Anterior cingulate cortex (tissue), 58 donors: ENCODE measurements around the gene VTI1A.
"Not testable (repeated sequence)": the region's sequence is repeated elsewhere in the genome, so short reads cannot be mapped to it uniquely, and the experiment has no call there.

Experiments used
- DNase-seq, 58 donors: peaks; one replicate each; lab custom pipeline; 2025; lab: John Stamatoyannopoulos, UW

The VTI1A gene

DNA sequence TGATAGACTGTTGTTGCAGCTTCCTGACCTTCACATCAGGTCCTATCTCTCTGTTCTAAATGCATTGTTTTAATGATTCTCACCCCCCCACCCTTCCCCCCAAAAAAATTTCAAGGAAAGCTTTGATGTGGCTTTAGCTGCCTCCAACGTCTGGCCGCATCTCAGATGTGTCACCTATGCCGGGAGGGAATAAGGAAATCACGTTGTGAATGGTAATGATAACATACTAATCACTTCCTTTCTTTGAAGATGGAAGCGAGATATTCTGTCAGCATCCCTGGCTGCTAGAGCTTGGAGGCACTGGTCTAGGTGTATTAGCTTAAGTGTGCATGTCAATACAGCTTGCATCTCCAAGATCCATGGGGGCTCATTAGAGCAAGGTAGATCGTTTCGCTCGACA is 89.6 kb downstream of the VTI1A start:
- DNase-seq: no peak

GRCh38 chr10:112538168-112538567 is 91.2 kb downstream of the VTI1A start:
- DNase-seq: no peak

GRCh38 chr10:112539340-112539739 is 92.3 kb downstream of the VTI1A start:
- DNase-seq: no peak

DNA sequence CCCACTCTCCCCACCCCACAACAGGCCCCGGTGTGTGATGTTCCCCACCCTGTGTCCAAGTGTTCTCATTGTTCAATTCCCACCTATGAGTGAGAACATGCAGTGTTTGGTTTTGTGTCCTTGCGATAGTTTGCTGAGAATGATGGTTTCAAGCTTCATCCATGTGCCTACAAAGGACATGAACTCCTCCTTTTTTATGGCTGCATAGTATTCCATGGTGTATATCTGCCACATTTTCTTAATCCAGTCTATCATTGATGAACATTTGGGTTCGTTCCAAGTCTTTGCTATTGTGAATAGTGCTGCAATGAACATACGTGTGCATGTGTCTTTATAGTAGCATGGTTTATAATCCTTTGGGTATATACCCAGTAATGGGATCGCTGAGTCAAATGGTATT is 95.8 kb downstream of the VTI1A start:
- DNase-seq: not testable (repeated sequence)

DNA sequence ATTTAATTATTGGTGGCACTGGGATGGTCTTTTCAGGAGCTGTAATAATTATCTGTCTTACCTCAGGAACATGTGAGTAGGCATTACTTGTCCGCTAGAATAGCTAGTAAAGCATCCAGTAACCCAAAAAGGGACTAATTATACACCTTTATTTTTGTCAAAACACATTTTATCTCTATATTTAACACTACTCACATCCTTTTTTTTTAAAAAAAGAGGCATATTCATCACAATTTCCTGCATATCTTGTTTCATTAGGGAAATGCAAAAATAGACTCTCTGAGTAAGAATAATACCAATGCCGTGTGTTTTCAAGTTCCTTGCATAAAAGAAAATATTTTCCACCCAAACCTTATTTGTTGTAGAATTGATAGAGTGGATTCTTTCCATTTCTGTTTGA is 99.5 kb downstream of the VTI1A start:
- no peak for DNase-seq

DNA sequence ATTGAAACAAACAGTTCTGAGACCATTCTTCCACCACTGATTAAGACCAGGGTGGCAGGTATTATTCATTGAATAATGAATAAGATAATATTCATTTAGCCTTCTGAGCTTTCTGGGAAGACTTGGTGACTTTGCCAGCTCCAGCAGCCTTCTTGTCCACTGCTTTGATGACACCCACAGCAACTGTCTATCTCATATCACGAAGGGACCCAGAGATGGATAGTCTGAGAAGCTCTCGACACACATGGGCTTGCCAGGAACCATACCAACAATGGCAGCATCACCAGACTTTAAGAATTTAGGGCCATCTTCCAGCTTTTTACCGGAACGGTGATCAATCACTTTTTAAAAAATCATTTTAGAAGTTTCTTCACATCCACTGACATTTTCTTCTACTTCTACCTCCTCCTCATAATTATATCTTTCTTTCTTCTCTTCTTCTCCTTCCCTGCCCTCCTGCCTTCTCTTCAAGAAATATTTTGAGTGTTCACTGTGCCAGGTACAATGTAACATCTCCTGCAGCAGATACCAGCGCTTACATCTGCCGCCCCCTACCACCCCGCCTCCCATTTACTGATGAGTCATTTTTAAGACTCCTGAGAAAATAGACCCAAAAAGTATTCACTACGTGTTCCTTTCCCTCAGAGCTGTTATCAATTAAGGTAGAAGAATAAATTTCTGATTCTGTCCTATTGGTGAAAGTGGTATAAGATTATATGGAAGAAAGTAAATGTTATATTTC is 101.7 kb downstream of the VTI1A start:
- no peak for DNase-seq

DNA sequence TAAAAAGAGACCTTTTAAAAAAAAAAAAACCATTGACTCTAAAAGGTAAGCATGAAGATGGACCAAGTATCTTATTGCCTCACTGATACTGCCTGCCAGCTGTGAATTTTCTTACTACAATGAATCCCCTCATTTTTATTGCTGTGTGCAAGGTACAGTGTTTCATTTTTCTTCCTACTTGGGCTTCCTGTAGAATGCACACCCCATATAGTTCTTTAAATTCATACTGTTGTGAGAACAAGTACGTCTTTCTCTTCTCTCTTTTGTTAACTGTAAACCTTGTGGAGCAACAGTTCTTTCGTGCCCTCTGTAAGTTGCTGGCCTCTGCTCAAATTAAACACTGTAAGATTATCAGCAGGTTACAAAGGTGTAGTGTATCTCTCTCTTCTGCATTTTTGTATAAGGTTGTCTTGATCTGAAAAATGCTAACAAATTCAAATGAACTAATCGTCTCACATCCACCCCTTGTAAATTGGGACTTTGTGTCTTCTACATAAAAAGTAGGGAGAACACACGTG is 105.6 kb downstream of the VTI1A start:
- no peak for DNase-seq

DNA sequence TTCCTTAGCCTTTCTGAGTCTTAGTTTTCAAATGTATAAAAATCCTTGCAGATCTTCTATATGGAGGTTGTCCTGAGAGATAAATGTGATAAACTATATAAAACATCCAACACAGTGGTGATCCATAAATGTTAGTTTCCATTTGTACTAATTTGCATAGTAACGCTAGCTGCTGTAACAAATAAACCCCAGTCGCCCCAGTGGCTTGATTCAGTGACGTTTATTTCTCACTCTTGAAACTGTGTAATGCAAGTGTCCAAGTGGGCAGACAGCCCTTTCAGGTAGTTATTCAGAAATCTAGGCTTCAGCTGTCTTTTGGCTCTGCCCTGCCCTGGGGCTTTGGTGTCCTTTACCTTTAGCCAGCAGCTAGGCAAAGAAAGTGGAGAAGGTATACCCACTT is 106.3 kb downstream of the VTI1A start:
- no peak for DNase-seq

- DNase-seq: no peak
Measured at GRCh38 chr10:112554263-112554662, 107.2 kb downstream of the VTI1A start.

GRCh38 chr10:112557197-112557596 is 110.2 kb downstream of the VTI1A start:
- no peak for DNase-seq

GRCh38 chr10:112558476-112559142 is 111.6 kb downstream of the VTI1A start:
- no peak for DNase-seq

GRCh38 chr10:112559349-112559748 is 112.3 kb downstream of the VTI1A start:
- no peak for DNase-seq

- DNase-seq: no peak
Measured at GRCh38 chr10:112562122-112562521, 115.1 kb downstream of the VTI1A start.

GRCh38 chr10:112562809-112563663 is 116.0 kb downstream of the VTI1A start:
- no peak for DNase-seq

DNA sequence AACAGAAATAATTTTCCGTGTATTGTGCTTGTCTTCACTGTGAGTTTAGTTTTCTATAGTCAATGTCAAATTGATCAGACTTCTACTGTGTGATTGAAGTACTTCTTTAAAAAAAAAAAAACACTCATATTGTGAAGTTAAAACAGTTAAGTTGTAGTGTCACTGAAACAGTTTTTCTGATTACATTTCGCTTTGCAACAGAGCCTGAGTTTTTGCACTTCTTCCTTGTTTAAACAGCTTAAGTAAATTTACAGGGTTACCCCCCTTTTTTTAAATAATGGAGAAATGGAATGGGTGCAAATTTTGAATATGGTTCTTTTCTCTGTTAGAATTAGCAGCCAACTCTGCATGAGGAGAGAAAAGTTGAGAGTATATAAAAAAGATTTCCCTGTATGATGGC is 117.3 kb downstream of the VTI1A start:
- DNase-seq: no peak

DNA sequence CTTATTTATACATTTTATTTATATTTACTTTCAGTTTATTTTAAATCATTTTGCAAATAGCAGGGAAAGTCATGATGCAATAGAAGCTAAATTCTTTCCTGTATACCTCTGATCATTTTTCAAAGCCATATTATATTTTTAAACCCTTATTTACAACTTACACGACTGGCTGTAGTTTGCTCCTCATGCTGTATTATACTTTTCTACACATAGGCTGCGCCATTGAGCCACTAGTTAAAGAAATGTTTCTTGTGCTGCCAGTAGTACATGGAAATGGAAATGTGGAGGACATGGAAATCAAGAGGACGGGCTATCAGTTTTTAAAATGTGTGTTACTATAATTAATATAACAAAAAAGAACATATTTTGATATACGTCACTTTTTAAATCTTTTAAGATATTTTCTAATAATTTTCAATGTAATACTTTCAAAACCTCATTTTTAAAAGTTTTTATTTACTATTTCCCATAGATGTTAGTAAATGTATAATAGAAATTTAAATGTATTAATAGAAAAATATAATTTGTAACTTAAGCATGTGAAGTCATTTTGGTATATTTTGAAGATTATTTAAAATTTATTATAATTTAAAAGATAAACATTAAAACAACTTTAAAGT is 118.5 kb downstream of the VTI1A start:
- peak in 11 of 58 donors; percentile 1 to 54 (median 10) for DNase-seq

DNA sequence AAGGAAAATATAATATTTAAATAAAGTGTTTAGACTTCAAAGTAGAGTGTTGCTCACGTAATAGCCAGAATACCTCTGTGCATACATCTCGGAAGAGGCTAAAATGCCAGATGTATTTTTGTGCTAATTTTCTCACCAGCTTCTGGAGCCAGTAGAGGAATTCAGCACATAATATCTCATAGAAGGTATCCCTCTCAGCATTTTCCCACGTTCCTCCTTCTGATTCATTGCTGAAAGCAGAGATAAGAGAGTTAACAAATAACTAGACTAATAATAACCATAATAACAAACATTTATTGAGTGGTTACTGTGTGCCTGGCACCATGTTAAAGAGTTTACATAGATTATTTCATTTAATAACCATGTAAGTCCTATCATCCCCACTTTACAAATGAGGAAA is 123.6 kb downstream of the VTI1A start:
- DNase-seq: no peak

DNA sequence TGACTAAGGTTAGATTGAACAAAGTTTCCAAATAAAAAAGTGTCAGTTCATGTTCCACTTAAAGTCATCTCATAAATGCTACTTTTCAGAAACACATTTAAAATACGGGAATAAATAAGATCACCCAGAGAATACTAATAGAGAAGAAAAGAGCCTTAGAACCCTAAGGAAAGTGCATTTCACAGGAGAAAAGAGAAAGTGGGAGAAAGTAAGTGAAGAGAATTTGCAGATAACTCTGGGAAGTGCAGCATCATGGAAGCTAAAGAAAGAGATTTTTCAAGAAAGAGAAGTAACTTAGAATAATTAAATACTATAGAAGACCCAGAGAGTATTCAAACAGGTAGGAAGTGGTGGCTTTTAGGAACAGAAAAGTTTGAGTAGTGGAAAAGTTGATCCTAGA is 132.6 kb downstream of the VTI1A start:
- DNase-seq: no peak

DNA sequence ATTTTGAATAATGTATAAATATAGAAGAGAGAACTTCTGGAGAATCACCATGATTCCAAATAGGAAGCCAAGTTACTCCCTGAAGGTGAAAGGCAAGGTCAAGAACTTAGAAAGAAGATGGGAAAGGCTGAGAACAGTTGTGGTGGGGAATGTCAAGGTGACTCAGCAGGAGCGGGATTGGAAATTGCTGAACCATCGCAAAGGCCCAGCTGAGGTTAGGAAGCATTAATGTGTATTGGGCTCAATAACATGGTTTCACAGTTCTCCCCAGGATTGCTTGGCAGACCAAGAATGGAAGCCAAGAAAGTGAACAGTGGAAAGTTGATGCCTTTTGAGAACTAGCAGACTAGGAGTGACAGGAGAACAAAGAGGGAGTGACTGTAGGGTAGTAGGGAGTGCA is 133.3 kb downstream of the VTI1A start:
- DNase-seq: no peak

- DNase-seq: no peak
Measured at GRCh38 chr10:112581921-112582320, 134.9 kb downstream of the VTI1A start.
